SK-N-SH (cell line): ENCODE data around the gene KRT81. TPM values are rescaled to one million over a fixed set of nuclear protein-coding genes. Genes with fewer than 3 reads are reported as not detected.

Experiments
- CTCF ChIA-PET: fragments of 300-600, 350-600 bp; formaldehyde crosslinking; extraction: SDS; loops from one replicate; lab custom pipeline; 2021; lab: Yijun Ruan, JAX
- POLR2A ChIA-PET: fragments of 350-600 bp; sonication (Branson Sonifier 250); formaldehyde crosslinking; extraction: SDS; loops from one replicate; lab custom pipeline; 2020; ENCODE audit warnings: antibody characterized with exemption, inconsistent platforms; lab: Yijun Ruan, JAX
- DNase-seq: peaks from one replicate; pipeline ENCODE4 v3.0.0; 2012
- H2AFZ ChIP-seq: fragments of 200-600 bp; sonication (generic); 2 replicates; pipeline ENCODE4 v1.8.1; 2016; ENCODE audit warnings: antibody characterized with exemption, mild to moderate bottlenecking, low read depth
- H3F3A ChIP-seq: fragments of 200-600 bp; sonication (generic); replicated peaks from 2 replicates; pipeline ENCODE3; 2016; ENCODE audit warnings: antibody characterized with exemption, mild to moderate bottlenecking; ENCODE audit not compliant: insufficient read depth
- H3K27ac ChIP-seq, 2 experiments: fragments of 200-500 bp in 1 of 2; fragments of 200-600 bp in 1 of 2; sonication (Bioruptor generic) in 1 of 2; sonication (generic), shearing (Covaris generic) in 1 of 2; 2 replicates each; pipeline versions ENCODE4 v1.5.1 to v1.6.1; 2014 to 2016; ENCODE audit warnings: low read depth in 2 of 2, inconsistent platforms in 1 of 2, low read length in 1 of 2, mild to moderate bottlenecking in 1 of 2, mixed read lengths in 1 of 2
- H3K27me3 ChIP-seq: fragments of 200-600 bp; sonication (generic), shearing (Covaris generic); 2 replicates; pipeline ENCODE4 v1.6.1; 2016; ENCODE audit warnings: mixed run types; ENCODE audit not compliant: insufficient read depth
- H3K36me3 ChIP-seq, 2 experiments: fragments of 200-500 bp in 1 of 2; fragments of 200-600 bp in 1 of 2; sonication (Bioruptor generic) in 1 of 2; sonication (generic) in 1 of 2; replicated peaks in 1 of 2; 2 replicates each; pipeline versions ENCODE3 to v1.5.1; 2014 to 2016; ENCODE audit warnings: low read length in 1 of 2, mild to moderate bottlenecking in 1 of 2; ENCODE audit not compliant: insufficient read depth in 2 of 2, control insufficient read depth in 1 of 2
- H3K4me1 ChIP-seq, 2 experiments: fragments of 200-500 bp in 1 of 2; fragments of 200-600 bp in 1 of 2; sonication (Bioruptor generic) in 1 of 2; sonication (generic), shearing (Covaris generic) in 1 of 2; 2 replicates each; pipeline versions ENCODE4 v1.5.1 to v1.6.1; 2014 to 2016; ENCODE audit warnings: low read depth in 1 of 2, low read length in 1 of 2, mixed run types in 1 of 2; ENCODE audit not compliant: insufficient read depth in 2 of 2, control insufficient read depth in 1 of 2
- H3K4me2 ChIP-seq: fragments of 200-600 bp; sonication (generic), shearing (Covaris generic); 2 replicates; pipeline ENCODE4 v1.6.1; 2017; ENCODE audit warnings: mixed run types
- H3K4me3 ChIP-seq, 2 experiments: fragments of 200-500 bp in 1 of 2; fragments of 200-600 bp in 1 of 2; sonication (Bioruptor generic) in 1 of 2; sonication (generic), shearing (Covaris generic) in 1 of 2; 2 replicates each; pipeline versions ENCODE4 v1.5.1 to v1.8.1; 2014 to 2016; ENCODE audit warnings: low read depth in 2 of 2, inconsistent platforms in 1 of 2, low read length in 1 of 2, mild to moderate bottlenecking in 1 of 2, mixed read lengths in 1 of 2, moderate library complexity in 1 of 2
- H3K79me2 ChIP-seq: fragments of 200-600 bp; sonication (generic); 2 replicates; pipeline ENCODE4 v1.8.1; 2017; ENCODE audit warnings: mild to moderate bottlenecking; ENCODE audit not compliant: insufficient read depth
- H3K9ac ChIP-seq: fragments of 200-600 bp; sonication (generic); 2 replicates; pipeline ENCODE4 v1.6.1; 2017; ENCODE audit warnings: mixed run types
- H3K9me2 ChIP-seq: fragments of 200-600 bp; sonication (generic); 2 replicates; pipeline ENCODE4 v1.6.1; 2017; ENCODE audit warnings: mixed run types
- H3K9me3 ChIP-seq: fragments of 200-600 bp; sonication (generic); 2 replicates; pipeline ENCODE4 v1.6.1; 2017; ENCODE audit warnings: mixed run types, mild to moderate bottlenecking, moderate library complexity
- H4K20me1 ChIP-seq: fragments of 200-600 bp; sonication (generic); 2 replicates; pipeline ENCODE4 v1.6.1; 2017; ENCODE audit warnings: mild to moderate bottlenecking, mixed run types; ENCODE audit not compliant: insufficient read depth
- ELF1 ChIP-seq: IDR thresholded peaks from 2 replicates; pipeline ENCODE4 v1.4.0; 2012
- FOXJ3 ChIP-seq: sonication (generic); formaldehyde crosslinking; IDR thresholded peaks from 2 replicates; pipeline ENCODE4 v1.5.1; 2020; ENCODE audit warnings: mild to moderate bottlenecking, missing genetic modification reagents
- IRF3 ChIP-seq: fragments of 150-350 bp; IDR thresholded peaks from 2 replicates; pipeline ENCODE4 v1.6.1; 2016; ENCODE audit warnings: mild to moderate bottlenecking, low read depth, low read length
- JUND ChIP-seq: IDR thresholded peaks from 2 replicates; pipeline ENCODE4 v1.4.0; 2012
- NFIC ChIP-seq: IDR thresholded peaks from 2 replicates; pipeline ENCODE4 v1.4.0; 2012; ENCODE audit warnings: borderline replicate concordance
- NRF1 ChIP-seq: IDR thresholded peaks from 2 replicates; pipeline ENCODE4 v1.6.1; 2012; ENCODE audit warnings: low read depth, mild to moderate bottlenecking, low read length
- REST ChIP-seq: IDR thresholded peaks from 2 replicates; pipeline ENCODE4 v1.6.1; 2012; ENCODE audit warnings: mild to moderate bottlenecking, low read depth, low read length, moderate library complexity
- TEAD4 ChIP-seq: IDR thresholded peaks from 2 replicates; pipeline ENCODE4 v1.4.0; 2012; ENCODE audit warnings: mild to moderate bottlenecking, borderline replicate concordance; ENCODE audit not compliant: insufficient read depth
- WGBS: methylation state at CpG from one replicate; pipeline ENCODE4 v1.1.6; 2017; ENCODE audit warnings: low lambda C conversion rate; 5-methylcytosine and 5-hydroxymethylcytosine counted together
- polyA plus RNA-seq, 3 experiments: library from polyadenylated mRNA; depleted of rRNA; stranded (reverse); fragments of >200 nt; gene quantifications; 2 replicates each; pipeline ENCODE4 v1.2.3, GENCODE V29; 2012
- TF ChIP-seq, protein P1 (sequence below): fragments of 200-600 bp; sonication (generic); IDR thresholded peaks from 2 replicates; pipeline ENCODE4 v1.6.1; 2017; ENCODE audit warnings: antibody characterized with exemption, mild to moderate bottlenecking, moderate library complexity

The KRT81 gene
- polyA plus RNA-seq, 1 of the 3 experiments (the other 2 are of a cell fraction), result 1.9 TPM

DNA sequence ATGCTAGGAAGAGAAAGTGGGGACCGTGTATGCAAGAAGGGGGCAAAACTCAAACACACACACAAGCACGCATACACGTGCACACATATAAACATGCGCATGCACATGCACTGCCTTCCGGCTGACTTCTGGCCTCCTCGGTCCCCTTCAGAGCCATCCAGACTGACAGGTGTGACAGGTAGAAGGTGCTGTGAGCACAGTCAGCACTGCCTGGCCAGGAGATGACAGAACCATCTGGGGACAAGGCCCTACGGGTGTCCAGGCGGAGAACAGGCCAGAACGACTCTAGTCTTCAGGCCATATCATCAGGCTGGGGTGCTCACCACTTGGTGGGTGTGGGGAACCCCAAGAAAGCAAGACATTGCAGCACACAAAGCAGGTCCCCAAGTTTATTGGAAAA, 22.6 kb upstream of the KRT81 start:
- Histone ChIP-seq H3K27me3 (no peaks in the 10 kb centered on the region), H3K9ac (no peak overlapping the region), H3K9me2 (no peaks in the 10 kb centered on the region), H3K79me2 (no peaks in the 10 kb centered on the region), H4K20me1 (no peaks in the 10 kb centered on the region), H3K4me1 (no peaks in the 10 kb centered on the region; a peak in 1 of 4 replicates), H3K4me3 (no peak overlapping the region), H3K36me3 (no peaks in the 10 kb centered on the region), H3K4me2 (no peak overlapping the region), H3K27ac (no peak overlapping the region), H3K9me3 (no peaks in the 10 kb centered on the region), H2AFZ (no peak overlapping the region), H3F3A (no peaks in the 10 kb centered on the region)
- ChIA-PET POLR2A (no interaction called here), CTCF (interaction anchor here (1.4 to 13.3 kb wide), 2 partner anchors 10 to 154 kb away, joined by 3 to 218 read pairs; partner anchors contain the start of gene KRT83)
- TF ChIP-seq, protein P1, sequence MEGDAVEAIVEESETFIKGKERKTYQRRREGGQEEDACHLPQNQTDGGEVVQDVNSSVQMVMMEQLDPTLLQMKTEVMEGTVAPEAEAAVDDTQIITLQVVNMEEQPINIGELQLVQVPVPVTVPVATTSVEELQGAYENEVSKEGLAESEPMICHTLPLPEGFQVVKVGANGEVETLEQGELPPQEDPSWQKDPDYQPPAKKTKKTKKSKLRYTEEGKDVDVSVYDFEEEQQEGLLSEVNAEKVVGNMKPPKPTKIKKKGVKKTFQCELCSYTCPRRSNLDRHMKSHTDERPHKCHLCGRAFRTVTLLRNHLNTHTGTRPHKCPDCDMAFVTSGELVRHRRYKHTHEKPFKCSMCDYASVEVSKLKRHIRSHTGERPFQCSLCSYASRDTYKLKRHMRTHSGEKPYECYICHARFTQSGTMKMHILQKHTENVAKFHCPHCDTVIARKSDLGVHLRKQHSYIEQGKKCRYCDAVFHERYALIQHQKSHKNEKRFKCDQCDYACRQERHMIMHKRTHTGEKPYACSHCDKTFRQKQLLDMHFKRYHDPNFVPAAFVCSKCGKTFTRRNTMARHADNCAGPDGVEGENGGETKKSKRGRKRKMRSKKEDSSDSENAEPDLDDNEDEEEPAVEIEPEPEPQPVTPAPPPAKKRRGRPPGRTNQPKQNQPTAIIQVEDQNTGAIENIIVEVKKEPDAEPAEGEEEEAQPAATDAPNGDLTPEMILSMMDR, result no peak
- no peak for DNase-seq
- 79% methylated on average over 9 of the region's 9 CpGs for WGBS

DNA sequence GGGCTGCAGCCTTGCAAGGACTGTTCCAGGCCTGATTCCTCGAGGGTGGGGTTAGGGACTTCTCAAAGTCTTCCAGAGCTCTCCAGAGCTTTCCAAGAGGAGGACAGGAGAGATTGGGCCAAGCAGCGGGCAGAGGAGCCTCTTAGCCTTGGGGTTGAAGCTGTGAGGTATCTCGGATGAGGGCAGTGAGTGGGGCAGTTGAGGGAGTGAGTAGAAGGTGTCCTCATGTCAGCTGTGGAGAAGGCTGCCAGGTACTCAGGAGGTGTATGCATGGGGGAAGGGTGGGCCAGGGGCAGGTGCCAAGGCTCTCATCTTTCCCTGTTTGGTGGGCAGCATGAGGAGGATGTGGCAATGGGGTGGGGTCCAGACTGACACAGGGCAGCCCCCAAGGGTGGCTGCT, 22.1 kb upstream of the KRT81 start:
- no peaks in the 10 kb centered on the region for H3F3A ChIP-seq
- DNase-seq, result no peak

More for the DNA sequence above, 22.1 kb upstream of the KRT81 start:
- no peaks in the 10 kb centered on the region for H3K9me3 ChIP-seq
- H3K79me2 ChIP-seq, result no peaks in the 10 kb centered on the region
- H3K27me3 ChIP-seq, result no peaks in the 10 kb centered on the region
- H3K4me1 ChIP-seq, result peaks cover 0 to 3% of the 10 kb centered on the region in 2 experiments; a peak in 1 of 4 replicates
- 41% methylated on average over 3 of the region's 3 CpGs for WGBS
- no peak overlapping the region for H2AFZ ChIP-seq
- CTCF ChIA-PET, result interaction anchor here (1.6 to 13.3 kb wide), 3 partner anchors 10 to 141 kb away, joined by 4 to 218 read pairs (median 12); partner anchors contain the start of gene KRT83
- POLR2A ChIA-PET, result no interaction called here
- no peaks in the 10 kb centered on the region for H3K9me2 ChIP-seq
- no peak overlapping the region for H3K9ac ChIP-seq
- no peak overlapping the region for H3K4me3 ChIP-seq
- H3K4me2 ChIP-seq, result no peak overlapping the region
- TF ChIP-seq NFIC (no peak), TEAD4 (no peak), REST (no peak), FOXJ3 (CRISPR knock-in tag) (no peak), ELF1 (no peak), JUND (no peak), NRF1 (no peak), IRF3 (no peak)
- TF ChIP-seq, protein P1, result no peak
- no peak overlapping the region for H3K27ac ChIP-seq
- no peaks in the 10 kb centered on the region for H4K20me1 ChIP-seq
- no peaks in the 10 kb centered on the region for H3K36me3 ChIP-seq
